Measurements from ENCODE around the gene BTG4.

The BTG4 gene

DNA sequence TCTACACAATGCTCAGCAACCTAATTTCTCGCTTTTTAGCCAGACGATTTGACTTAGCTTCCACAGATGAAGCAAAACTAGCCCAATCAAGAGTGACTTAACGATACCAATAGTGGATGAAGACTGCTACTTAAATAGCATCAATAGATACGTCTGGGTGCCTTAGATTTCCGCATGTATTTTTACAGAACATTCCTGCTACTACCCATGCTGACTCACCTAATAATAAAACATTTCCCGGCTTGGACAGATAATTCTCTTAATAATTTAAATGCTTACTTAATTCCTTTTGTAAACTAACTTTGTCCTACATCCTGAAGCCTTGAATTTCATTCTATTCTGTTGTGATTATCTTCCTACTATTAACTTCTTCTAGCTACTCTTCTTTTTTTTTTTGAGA lies 23.1 kb upstream of the BTG4 start:
- no peak for DNase-seq

DNA sequence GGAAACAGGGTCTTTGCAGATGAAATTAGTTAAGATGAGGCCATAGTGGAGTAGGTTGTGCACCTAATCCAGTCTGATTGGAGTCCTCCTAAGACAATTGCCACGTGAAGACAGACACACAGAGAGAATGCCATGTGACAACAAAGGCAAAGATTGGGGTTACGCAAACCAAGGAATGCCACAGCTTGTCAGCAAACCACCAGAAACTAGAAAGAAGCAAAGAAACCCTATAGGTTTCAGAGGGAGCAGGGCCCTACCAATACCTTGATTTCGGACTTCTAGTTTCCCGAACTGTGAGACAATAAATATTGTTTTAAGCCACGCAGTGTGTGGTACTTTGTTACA lies 20.2 kb upstream of the BTG4 start:
- no peak for DNase-seq

DNA sequence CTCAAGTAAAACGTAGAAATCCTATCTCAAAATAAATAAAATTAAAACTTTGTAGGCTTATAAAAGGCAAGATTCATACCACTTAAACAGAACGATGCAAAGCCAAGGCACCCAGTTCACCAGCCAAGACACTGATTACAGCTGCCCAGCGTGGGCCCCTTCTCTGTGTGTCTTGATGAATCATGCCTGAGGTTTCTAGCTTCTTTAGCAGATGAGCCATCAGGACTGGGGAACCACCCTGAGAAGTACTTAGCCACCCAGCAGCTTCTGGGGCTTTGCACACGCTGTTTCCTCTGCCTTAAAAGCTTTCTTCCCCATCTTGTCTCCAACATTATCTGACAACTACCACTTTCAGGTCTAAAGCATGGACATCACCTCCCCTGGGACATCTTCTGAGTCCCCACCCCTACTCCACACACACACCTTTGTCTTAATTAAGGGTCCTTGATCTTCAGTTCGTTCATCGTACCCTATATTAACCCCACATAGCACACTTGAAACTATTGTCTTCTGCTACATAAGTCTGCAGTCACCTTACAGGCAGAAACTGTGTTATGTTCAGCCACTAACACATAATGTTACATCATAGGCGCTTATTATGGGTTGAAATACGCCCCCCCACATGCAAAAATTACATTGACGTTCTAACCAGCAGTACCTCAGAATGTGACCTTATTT lies 19.6 kb upstream of the BTG4 start:
- peak; percentile 59 for DNase-seq

DNA sequence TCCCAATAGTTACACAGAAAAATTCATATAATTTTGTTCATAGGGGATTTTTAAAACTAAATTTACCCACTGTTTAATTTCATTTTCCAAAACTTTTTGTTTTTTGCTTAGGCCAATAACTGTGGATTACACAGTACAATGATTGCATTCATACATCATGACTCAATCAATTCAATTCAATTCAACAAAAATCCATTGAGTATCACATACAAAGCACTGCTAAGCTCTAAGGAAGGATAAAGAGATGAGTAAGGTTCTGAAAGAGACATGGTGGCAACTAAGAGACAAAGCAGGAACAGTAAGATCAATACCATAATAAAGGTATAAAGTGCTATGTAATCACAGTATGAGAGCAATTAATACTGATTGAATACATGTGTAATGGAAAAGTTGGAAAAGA lies 18.9 kb upstream of the BTG4 start:
- no peak for DNase-seq

DNA sequence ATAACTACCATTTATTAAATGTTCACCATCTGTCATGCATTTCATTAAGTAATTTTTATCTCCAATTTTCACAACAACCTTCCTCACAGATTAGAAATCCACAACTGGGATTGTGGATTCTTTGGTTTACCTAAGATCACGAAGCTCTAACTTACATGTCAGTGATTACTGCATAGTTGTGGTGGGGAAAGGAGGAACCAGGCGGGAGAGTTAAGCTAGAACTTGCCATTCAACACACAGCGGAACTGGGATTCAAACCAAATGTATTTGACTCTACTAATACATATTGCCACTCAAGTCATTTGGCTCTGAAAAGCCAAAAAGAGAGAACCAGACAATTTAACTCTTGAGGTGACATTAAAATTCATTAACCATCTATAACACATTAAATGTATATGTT lies 17.9 kb upstream of the BTG4 start:
- DNase-seq, result no peak

DNA sequence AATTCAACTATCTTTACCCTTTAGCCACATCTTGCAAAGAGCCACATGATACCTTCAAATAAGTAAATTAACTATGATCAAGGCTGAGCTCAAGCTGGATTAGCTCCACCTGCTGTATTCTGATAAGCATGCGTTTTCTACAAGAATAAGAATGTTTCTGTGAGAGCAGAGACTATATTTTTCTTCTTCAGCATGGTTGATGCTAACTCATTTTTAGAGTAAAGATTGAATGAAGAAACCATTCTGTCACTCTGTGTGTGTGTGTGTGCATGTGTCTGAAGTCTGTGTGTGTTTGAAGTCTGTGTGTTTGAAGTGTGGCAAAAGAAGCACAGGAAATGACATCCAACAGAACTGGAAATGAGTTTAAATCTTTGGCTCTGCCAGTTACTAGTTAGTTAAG lies 16.4 kb upstream of the BTG4 start:
- no peak for DNase-seq

DNA sequence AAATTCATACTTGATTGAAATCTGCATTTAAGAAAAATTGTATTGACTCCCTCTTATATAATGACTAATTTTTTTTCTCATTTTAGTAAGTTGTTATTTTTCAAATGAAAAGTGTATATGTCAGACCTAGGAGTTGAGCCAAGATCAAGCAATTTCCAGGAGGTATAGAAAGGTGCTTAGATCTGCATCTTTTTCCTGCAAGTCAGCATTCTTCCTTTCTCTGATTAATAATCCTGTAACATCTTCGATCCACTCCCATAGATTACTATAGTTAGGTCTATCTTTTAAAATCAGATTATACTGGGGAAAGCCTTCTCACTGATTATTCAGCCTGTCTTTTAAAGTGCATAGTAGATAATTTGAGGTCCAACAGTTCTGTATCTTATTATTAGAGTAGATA lies 15.1 kb upstream of the BTG4 start:
- DNase-seq, result no peak

DNA sequence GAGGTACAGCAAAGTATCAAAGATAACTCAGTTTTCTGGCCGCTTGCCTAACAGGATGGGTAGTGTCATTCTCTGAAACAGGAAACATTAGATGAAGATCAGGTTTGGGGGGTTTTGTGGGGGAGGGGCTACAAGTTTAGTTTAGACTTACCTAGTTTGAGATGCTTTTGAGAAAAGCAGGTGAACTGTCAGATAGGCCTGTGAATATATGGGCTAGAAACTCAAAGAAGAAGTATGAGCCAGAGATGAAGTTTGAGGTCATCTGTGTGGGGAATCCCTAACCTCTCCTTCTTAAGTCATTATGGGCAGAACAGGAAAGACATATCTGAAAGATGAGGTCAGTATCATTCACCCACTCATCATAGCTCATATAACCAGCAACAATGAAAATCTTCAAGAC lies 14.3 kb upstream of the BTG4 start:
- DNase-seq, result no peak

DNA sequence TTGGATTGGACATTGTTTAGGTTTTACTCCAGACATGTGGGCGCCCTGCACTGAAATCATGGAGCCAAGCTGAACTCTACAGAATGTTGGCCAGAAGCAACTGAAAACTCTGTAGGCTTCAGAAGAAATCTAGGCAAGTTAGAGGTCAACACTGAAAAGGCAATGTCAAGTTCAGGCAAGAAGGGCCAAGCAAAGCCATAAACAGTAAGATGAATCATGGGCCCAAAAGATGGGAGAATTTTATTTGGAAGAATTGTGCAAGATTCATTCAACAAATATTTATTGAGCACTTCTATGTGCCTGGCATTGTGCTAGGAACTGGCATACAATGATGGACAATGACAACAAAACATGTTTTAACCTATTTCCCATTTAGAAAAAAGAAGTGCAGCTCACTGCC lies 13.3 kb upstream of the BTG4 start:
- DNase-seq, result no peak

DNA sequence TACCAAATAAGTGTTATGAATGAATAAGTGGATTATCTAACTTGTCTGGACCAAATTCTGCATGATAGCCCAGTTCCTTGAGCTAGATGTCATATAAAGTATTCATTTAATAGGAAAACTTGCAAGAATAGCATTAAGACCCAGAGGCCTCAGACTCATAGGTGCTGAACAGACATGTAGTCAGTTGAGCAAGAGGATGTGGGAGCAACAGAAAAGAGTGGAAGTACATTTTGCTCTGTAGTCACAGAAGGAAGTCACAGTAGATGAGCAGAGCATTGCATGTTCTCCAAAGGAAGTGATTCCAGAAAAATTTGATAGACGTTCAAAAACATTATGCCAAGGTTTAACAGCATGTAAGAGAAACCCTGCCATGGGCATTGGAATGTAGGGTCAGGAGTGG lies 11.9 kb upstream of the BTG4 start:
- no peak for DNase-seq

DNA sequence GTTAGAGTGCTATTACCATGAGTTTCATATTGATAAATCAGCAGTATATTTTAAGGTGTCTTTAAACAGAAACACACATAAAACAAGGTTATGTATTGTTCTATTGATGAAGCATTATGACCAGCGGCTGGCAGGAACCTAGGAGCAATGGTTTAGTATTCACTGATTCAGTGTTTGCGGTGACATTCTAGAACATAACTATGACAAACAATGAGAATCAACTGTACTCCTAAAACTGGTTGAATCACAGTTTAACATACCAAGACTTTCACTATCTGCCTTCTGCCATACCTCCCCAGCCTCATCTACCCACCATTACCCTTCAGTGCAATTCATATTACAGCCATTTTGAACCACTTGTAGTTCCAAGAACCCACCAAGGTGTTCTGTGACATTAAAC lies 11.2 kb upstream of the BTG4 start:
- no peak for DNase-seq

DNA sequence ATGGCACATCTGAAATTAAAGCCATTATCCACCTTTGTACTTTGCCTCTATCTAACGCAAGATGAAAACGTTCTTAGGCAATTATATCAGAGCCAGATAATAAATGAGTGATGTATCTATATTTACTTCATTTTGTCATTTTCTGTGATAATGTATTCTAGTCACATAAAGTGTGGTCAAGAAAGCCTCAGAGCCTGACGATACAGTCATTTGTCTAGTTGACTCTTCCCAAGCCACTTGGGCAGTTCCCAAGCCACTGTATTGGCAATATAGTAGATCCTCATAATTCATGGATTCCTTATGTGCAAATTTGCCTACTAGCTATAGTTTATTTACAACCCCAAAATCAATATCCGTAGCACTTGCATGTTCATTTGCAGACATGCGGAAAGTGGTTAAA lies 10.2 kb upstream of the BTG4 start:
- no peak for DNase-seq

DNA sequence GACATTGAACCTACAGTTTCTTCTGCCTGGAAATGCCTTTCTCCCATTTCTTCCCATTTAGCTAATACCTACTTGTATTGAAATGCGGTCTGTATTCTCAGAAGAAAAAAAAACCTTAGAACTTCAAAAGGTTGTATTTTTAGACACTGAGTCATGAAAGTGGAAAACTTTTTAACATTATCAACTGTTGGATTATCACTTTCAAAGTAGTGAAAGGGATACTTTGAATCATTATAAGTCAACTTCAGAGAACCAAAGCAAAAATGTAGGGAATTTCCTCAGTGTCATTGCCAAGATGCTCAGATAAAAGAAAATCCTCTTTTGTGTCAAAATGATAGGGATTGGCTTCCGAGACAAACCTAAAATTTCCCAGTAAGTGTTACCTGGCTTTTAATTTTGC lies 8.9 kb upstream of the BTG4 start:
- no peak for DNase-seq

DNA sequence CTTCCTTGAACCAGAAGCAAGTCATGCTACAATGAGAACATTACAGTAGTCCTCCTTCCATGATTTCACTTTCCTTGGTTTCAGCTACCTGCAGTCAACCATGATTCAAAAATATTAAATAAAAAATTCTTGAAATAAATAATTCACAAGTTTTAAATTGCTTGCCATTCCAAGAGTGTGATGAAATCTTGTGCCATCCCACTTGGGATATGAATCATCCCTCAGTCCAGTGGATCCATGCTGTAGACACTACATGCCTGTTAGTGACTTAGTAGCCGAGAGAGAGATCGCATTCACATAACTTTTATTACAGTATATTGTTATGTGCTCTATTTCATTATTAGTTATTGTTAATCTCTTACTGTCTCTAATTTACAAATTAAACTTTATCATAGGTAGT lies 8.4 kb upstream of the BTG4 start:
- no peak for DNase-seq

DNA sequence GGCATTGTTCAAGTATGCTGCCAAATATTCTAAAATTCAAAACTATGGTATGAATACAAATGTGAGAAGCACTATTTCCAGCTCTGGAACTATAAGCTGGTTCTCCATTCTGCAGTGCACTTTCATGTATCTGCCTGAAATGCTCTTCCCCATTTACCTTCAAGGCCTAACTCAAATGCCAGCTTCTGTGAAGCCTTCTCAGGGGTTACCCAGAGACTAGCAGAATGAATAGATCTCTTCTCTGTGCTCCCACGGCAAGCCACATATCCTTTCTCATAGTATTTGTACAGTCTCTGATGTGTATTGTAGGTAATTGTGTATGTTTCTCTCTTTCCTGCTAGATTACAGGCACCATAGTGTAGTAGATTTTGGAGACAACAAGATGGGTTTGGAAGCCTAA lies 6.5 kb upstream of the BTG4 start:
- no peak for DNase-seq

DNA sequence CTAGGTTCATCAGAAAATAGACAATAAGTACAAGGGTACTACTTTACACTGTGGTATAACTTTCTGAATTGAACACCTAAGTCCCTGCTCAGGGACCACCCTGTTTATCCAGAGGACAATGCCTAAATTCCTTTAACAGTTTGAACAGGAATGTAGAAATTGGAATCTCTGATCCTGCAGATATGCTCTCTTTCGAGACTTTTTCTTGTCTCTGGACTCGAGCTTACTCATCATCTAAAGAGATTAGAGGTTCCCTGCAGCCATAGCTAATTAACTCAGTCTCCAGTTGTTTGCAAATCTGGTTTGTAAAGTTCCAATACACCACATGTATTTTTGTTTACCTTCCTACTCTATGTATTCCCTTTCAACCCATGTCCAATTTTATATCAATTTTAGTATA lies 3.4 kb upstream of the BTG4 start:
- DNase-seq, result no peak

DNA sequence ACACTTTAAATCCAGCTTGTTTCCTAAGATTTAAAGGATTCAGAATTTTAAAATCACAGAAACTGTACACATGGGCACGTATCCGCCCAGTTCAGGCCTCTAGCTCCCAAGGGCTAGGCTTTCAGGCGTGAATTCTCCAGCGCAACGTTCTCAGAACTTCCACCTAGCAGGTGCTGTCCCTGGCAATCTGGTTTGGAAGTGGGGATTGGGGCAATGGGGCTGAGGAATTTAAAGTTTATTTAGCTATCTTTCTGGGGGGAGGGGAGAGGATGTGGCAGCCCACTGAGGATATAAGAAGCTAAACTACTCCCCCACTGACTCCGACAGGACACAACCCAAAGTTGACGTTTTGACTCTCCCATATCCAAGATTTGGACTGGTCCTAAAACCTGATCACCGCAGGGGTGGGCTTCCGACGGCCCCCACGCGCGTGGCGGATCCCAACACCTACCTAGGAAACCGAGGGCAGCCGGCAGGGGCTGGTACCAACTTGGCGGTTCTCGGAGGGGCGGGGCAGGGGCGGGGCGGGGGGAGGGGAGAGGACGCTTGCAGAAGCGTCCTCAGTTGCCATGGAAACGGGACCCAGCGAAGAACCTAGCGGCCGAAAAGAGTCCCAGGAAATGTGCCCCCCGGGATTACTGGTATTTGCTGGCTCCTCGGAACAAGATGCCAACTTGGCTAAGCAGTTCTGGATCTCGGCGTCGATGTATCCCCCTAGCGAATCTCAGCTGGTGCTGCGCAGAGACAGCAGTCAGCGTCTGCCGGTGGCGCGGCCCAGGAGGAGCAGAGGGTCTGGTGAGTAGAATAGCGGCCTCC lies 2.2 kb upstream of the BTG4 start, which contains the start of gene HOATZ:
TSS of gene HOATZ (plus strand) at position 563 of the 816 bp plus-strand sequence. CDS start at position 570, 7 bp downstream.
- DNase-seq, result peak; percentile 15

DNA sequence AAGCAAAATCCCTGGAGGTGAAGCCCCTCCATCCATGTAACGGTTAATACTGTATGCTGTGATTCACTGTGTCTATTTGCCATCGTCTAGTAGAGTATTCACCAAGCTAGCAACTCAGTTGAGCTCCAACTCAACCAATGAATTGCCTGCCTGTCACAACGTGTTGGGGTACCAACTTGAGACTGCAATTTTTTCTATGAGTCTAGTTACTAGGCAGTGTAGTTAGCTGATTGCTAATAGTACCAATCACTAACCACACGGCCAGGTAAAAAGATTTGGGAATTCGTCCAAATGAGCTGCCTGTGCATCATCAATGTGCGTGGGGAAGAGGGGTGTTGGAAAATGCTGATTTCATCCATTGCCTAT lies 1.0 kb upstream of the BTG4 start:
- no peak for DNase-seq

DNA sequence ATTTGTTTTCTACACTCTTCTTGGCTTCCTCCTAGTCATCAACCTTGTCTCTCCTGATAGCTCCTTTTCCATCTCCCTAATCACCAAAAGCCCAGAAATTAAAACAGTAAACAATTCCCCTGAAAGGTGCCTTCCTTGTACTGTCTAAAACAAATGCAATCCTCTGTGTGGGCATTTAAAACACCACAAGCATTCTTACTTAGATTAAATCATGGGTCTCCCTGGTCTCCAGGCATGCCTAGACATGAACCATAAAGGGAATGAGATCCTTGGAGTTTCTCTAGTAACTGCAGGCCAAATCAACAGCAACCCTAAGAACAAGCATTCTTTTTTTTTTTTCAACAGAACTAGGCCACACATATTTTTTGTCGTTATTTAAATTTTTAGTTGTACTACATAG lies 1.9 kb downstream of the BTG4 start:
- no peak for DNase-seq

DNA sequence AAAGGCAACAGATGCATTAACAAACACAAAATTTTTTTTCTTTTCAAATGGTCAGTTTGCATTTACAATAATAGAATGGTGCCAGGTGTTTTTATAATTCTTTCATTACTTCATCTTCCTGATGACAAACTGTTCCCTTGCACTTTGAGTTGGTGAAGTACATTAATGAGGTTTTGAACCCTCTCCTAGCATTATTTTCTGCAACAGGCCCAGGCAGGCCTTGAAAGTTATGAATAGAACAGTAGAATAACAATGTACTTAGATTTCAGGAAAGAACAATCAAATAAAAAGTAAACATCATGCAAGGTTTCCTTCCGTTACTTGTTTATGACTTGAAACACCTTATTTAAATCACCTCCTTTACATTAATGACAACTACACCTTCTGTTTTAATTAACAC lies 9.6 kb downstream of the BTG4 start:
- no peak for DNase-seq

DNA sequence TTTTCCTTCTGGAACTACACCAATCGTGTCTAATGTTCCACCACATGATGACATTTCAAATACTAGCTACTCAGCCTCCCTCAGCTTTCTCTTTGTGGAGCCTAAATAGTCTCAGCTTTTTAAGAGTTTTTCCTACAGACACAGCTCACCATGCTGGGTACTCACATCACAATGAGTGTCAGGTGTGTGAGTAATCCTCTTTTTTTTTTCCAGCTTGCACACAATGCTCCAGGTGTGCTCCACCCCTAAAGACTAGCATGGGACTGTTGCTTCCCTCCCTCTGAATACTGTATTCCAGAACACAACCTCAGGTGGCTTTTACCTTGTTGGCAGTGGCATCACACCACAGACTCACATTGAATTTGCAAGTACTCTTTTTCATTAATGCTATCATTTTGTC lies 11.7 kb downstream of the BTG4 start:
- DNase-seq, result no peak

DNA sequence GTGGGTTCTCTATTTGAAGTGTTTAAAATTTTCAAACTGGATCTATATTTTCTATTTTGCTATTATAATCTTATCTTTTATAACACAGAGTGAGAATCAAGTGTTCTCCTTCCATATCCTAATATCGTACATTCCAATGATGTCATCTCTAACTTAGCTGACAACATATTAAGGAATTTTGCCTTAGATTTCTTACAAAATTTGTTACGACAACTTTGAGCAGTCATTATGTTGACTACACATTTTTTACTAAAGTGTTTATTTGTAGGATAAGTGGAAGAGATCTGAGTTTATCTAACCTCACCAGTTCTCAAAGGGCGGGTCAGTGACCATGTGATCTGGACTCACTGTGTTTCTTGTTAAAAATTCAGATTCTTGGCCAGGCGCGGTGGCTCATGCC lies 12.7 kb downstream of the BTG4 start:
- DNase-seq, result no peak

DNA sequence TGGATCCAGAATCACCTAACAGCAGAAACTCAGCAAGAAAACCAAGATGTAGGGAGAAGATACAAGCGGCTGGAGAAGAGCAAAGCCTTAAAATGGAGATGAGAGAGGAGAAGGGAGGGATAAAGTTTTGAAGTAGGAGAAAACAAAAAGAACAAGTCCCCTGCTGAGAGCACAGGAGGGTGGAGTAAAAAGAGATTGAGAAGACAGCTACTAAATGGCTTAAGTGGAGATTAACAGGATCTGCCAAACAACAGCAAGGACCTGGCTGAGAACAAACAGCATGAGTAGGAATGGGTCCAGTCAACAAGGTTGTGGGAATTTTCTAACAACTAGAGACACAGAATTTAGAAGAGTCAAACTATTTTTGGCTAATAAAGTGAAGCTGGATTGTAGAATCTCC lies 18.1 kb downstream of the BTG4 start:
- DNase-seq, result no peak

DNA sequence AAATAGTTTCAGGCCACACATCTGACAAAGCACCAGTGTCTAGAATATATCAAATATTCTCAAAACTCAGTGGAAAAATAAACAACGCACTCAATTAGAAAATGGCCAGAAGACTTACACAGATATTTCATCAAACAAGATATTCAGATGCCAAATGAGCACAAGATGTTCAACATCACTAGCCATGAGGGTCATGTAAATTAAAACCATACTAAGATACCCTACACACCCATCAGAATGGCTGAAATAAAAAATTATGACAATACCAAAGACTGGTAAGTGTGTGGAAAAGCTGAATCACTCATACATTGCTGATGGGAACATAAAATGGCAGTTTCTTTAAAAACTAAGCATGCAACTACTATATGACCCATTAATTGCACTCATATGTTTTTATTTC lies 21.7 kb downstream of the BTG4 start:
- no peak for DNase-seq

DNA sequence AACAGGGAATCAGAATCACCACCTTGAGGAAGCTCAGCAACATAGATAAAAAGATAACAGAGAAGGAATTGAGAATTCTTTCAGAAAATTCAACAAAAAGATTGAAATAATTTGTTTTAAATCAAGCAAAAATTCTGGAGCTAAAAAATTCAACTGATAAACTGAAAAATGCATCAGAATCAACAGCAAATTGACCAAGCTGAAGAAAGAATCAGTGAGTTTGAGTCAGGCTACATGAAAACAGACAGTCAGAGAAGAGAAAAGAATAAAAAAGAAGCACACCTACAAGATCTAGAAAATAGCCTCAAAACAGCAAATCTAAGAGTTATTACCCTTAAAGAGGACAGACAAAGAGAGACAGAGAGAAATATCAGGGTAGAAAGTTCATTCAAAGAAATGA lies 28.8 kb downstream of the BTG4 start:
- DNase-seq, result no peak

Data from stimulated activated CD4-positive, alpha-beta T cell treated with anti-CD3 and anti-CD28 coated beads, Interleukin-4, amount 100 ng/mL, for 1 hour (primary cell).